Type B pancreatic cell (in vitro differentiated cells): ENCODE data around the gene GPR34. TPM values are rescaled to one million over a fixed set of nuclear protein-coding genes. Genes with fewer than 3 reads are reported as not detected.

Experiments used
- DNase-seq: peaks from one replicate; pipeline ENCODE4 v3.0.0; 2021; ENCODE audit warnings: mixed read lengths; ENCODE audit not compliant: unreplicated experiment; ENCODE audit errors: extremely low spot score
- H3K27ac Mint-ChIP-seq: 2 replicates; pipeline ENCODE4 v1.8.0; 2021; ENCODE audit warnings: mild to moderate bottlenecking, mixed read lengths
- H3K27me3 Mint-ChIP-seq: 2 replicates; pipeline ENCODE4 v1.8.0; 2021; ENCODE audit warnings: mixed read lengths
- H3K36me3 Mint-ChIP-seq: 2 replicates; pipeline ENCODE4 v1.8.0; 2021; ENCODE audit warnings: mixed read lengths
- H3K4me1 Mint-ChIP-seq: one replicate; pipeline ENCODE4 v1.8.0; 2021; ENCODE audit warnings: mixed read lengths; ENCODE audit not compliant: unreplicated experiment
- H3K4me3 Mint-ChIP-seq: 2 replicates; pipeline ENCODE4 v1.8.0; 2021; ENCODE audit warnings: mild to moderate bottlenecking, mixed read lengths
- H3K9me3 Mint-ChIP-seq: 2 replicates; pipeline ENCODE4 v1.8.0; 2021; ENCODE audit warnings: mixed read lengths
- CTCF ChIP-seq: fragments of 200-600 bp; sonication (generic); conservative IDR thresholded peaks from 2 replicates; pipeline ENCODE4 v1.5.0; 2021; ENCODE audit warnings: antibody characterized with exemption, mild to moderate bottlenecking
- total RNA-seq: library from RNA; stranded (reverse); gene quantifications from 2 replicates; pipeline ENCODE4 v1.2.1, GENCODE V29; 2021; ENCODE audit warnings: low replicate concordance

Gene GPR34
- total RNA-seq, 1 donor from 2014 or later, result not detected

DNA sequence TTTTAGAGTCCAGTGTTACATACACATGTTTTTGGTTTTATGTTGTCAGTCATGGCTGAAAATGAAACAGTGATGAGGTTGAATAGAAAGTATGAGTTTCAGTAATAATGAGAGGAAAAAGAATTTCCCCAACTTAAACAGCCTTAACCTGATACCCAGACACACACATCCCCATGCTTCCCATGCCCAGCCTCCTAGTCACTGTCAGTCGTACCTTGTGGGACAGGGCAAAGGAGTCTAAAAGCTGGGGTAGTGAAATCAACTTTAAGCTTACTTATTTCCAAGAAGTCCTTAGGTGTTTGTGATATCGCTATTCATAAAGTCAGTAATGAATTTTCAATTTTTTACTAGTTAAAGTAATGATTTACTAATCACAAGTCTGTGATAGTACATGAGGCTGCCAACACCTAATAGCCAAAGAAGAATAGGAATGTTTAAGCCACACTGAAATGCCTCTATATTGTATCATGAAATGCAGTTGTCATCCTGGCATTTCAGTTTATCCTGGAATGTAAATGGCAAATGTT lies 24.3 kb upstream of the GPR34 start:
- no peaks in the 10 kb centered on the region for H3K9me3 Mint-ChIP-seq
- H3K4me3 Mint-ChIP-seq, result no peak overlapping the region
- no peaks in the 10 kb centered on the region for H3K27me3 Mint-ChIP-seq
- no peaks in the 10 kb centered on the region for H3K4me1 Mint-ChIP-seq
- no peak for TF ChIP-seq CTCF
- no peak for DNase-seq
- H3K27ac Mint-ChIP-seq, result no peak overlapping the region
- peaks cover 10% of the 10 kb centered on the region for H3K36me3 Mint-ChIP-seq

- TF ChIP-seq CTCF, result no peak
- H3K4me1 Mint-ChIP-seq, result no peaks in the 10 kb centered on the region
- no peak for DNase-seq
- no peak overlapping the region for H3K27ac Mint-ChIP-seq
- H3K27me3 Mint-ChIP-seq, result no peaks in the 10 kb centered on the region
- H3K9me3 Mint-ChIP-seq, result no peaks in the 10 kb centered on the region
- H3K36me3 Mint-ChIP-seq, result peaks cover 12% of the 10 kb centered on the region
- H3K4me3 Mint-ChIP-seq, result no peak overlapping the region
Measured at GRCh38 chrX:41664908-41665307, 23.9 kb upstream of the GPR34 start.

- no peak for TF ChIP-seq CTCF
- H3K4me3 Mint-ChIP-seq, result no peak overlapping the region
- H3K36me3 Mint-ChIP-seq, result peaks cover 15% of the 10 kb centered on the region
- no peak for DNase-seq
- no peak overlapping the region for H3K27ac Mint-ChIP-seq
- H3K9me3 Mint-ChIP-seq, result no peaks in the 10 kb centered on the region
- H3K4me1 Mint-ChIP-seq, result no peaks in the 10 kb centered on the region
- H3K27me3 Mint-ChIP-seq, result no peaks in the 10 kb centered on the region
Measured at GRCh38 chrX:41665686-41666085, 23.1 kb upstream of the GPR34 start.

DNA sequence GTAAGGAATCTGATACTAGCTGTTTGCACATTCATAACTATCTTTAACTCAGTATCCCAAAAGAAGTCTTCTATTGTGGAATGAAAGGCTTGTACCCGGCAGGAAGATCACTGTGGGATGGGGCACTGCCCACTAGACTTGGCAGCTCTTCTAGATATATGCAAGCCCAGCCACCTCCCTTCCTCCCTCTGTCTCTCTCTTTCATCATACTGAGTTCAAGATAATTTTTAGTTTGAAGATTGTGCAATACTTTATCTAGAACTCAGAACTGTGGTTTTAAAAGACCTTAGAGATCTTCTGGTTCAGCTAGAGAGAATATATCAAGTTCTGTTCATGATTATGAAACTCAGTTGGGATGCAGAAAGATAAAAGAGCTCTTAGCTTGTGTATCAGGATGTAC lies 22.5 kb upstream of the GPR34 start:
- Mint-ChIP-seq H3K27ac (no peak overlapping the region), H3K9me3 (no peaks in the 10 kb centered on the region), H3K4me1 (no peaks in the 10 kb centered on the region), H3K4me3 (no peak overlapping the region), H3K27me3 (no peaks in the 10 kb centered on the region), H3K36me3 (peaks cover 15% of the 10 kb centered on the region)
- TF ChIP-seq CTCF, result no peak
- no peak for DNase-seq

- Mint-ChIP-seq H3K4me3 (no peak overlapping the region), H3K27ac (no peak overlapping the region), H3K9me3 (no peaks in the 10 kb centered on the region), H3K36me3 (peaks cover 15% of the 10 kb centered on the region), H3K27me3 (no peaks in the 10 kb centered on the region), H3K4me1 (no peaks in the 10 kb centered on the region)
- no peak for DNase-seq
- TF ChIP-seq CTCF, result no peak
Measured at GRCh38 chrX:41667631-41668030, 21.1 kb upstream of the GPR34 start.

GRCh38 chrX:41670112-41670511 lies 18.7 kb upstream of the GPR34 start:
- Mint-ChIP-seq H3K27ac (no peak overlapping the region), H3K9me3 (no peaks in the 10 kb centered on the region)
- no peak for TF ChIP-seq CTCF

More at GRCh38 chrX:41670112-41670511, 18.7 kb upstream of the GPR34 start:
- no peaks in the 10 kb centered on the region for H3K4me1 Mint-ChIP-seq
- H3K4me3 Mint-ChIP-seq, result no peak overlapping the region
- no peak for DNase-seq
- H3K36me3 Mint-ChIP-seq, result peaks cover 15% of the 10 kb centered on the region
- H3K27me3 Mint-ChIP-seq, result no peaks in the 10 kb centered on the region
